ENCODE data around the gene BRD7. TPM values are rescaled to one million over a fixed set of nuclear protein-coding genes. Genes with fewer than 3 reads are reported as not detected.

Gene BRD7
- total and polyA plus RNA-seq, 4 donors: 13.3 to 34.3 (median 14.1) TPM

DNA sequence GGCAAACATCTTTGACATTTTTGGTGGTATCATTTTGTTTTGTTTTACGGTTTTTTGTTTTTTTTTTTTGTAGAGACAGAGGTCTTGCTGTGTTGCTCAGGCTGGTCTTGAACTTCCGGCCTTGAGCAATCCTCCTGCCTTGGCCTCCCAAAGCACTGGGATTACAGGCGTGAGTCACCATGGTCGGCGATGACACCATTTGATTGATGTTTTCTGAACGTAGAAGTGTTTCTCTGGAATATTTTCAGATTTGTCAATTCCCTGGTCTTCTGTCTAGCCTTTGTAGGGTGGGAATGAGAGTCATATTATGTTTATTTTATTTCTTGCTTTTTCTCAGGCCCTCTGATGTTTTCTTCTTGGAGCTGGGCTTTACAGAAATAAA lies 32.2 kb upstream of the BRD7 start:
- DNase-seq (ENCODE audit: low spot score): no peak
- H3K4me3 ChIP-seq (ENCODE audit: low read depth in 1 of 3, low read length in 3 of 3): no peak overlapping the region
- no peak overlapping the region for H3K9ac ChIP-seq (ENCODE audit: low read depth in 1 of 2, low read length in 2 of 2)
- WGBS: 88% methylated on average over 6 of the region's 6 CpGs
- no peaks in the 10 kb centered on the region for H3K36me3 ChIP-seq (ENCODE audit: control insufficient read depth in 4 of 4, insufficient read depth in 3 of 4, low read depth in 1 of 4, low read length in 3 of 4)
- no peaks in the 10 kb centered on the region for H3K27me3 ChIP-seq (ENCODE audit: control insufficient read depth in 4 of 4, insufficient read depth in 4 of 4, low read length in 3 of 4)
- no peak overlapping the region for H3K27ac ChIP-seq (ENCODE audit: low read depth in 1 of 2, low read length in 2 of 2)
- H3K4me1 ChIP-seq (ENCODE audit: control insufficient read depth in 4 of 4, insufficient read depth in 4 of 4, low read length in 3 of 4): no peaks in the 10 kb centered on the region
- no peaks in the 10 kb centered on the region for H3K9me3 ChIP-seq (ENCODE audit: control insufficient read depth in 4 of 4, low read length in 3 of 4)
- no peak for TF ChIP-seq HNF4G (IDR thresholded peaks at IDR 0.05)
- TF ChIP-seq, protein P1, sequence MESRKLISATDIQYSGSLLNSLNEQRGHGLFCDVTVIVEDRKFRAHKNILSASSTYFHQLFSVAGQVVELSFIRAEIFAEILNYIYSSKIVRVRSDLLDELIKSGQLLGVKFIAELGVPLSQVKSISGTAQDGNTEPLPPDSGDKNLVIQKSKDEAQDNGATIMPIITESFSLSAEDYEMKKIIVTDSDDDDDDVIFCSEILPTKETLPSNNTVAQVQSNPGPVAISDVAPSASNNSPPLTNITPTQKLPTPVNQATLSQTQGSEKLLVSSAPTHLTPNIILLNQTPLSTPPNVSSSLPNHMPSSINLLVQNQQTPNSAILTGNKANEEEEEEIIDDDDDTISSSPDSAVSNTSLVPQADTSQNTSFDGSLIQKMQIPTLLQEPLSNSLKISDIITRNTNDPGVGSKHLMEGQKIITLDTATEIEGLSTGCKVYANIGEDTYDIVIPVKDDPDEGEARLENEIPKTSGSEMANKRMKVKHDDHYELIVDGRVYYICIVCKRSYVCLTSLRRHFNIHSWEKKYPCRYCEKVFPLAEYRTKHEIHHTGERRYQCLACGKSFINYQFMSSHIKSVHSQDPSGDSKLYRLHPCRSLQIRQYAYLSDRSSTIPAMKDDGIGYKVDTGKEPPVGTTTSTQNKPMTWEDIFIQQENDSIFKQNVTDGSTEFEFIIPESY (IDR thresholded peaks at IDR 0.05): no peak
- no peak for TF ChIP-seq YY1 (IDR thresholded peaks at IDR 0.05)
- TF ChIP-seq, protein P2, sequence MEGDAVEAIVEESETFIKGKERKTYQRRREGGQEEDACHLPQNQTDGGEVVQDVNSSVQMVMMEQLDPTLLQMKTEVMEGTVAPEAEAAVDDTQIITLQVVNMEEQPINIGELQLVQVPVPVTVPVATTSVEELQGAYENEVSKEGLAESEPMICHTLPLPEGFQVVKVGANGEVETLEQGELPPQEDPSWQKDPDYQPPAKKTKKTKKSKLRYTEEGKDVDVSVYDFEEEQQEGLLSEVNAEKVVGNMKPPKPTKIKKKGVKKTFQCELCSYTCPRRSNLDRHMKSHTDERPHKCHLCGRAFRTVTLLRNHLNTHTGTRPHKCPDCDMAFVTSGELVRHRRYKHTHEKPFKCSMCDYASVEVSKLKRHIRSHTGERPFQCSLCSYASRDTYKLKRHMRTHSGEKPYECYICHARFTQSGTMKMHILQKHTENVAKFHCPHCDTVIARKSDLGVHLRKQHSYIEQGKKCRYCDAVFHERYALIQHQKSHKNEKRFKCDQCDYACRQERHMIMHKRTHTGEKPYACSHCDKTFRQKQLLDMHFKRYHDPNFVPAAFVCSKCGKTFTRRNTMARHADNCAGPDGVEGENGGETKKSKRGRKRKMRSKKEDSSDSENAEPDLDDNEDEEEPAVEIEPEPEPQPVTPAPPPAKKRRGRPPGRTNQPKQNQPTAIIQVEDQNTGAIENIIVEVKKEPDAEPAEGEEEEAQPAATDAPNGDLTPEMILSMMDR (IDR thresholded peaks at IDR 0.05; ENCODE audit: low read depth, low read length, missing input control): no peak
- TF ChIP-seq, protein P3, sequence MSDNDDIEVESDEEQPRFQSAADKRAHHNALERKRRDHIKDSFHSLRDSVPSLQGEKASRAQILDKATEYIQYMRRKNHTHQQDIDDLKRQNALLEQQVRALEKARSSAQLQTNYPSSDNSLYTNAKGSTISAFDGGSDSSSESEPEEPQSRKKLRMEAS (IDR thresholded peaks at IDR 0.05): no peak
- TF ChIP-seq SP1 (IDR thresholded peaks at IDR 0.05): no peak
- no peak for TF ChIP-seq FOXA1 (IDR thresholded peaks at IDR 0.05)
- TF ChIP-seq RAD21 (IDR thresholded peaks at IDR 0.05): no peak
- TF ChIP-seq EGR1 (IDR thresholded peaks at IDR 0.05; ENCODE audit: low read depth in 2 of 2): no peak
- no peak for TF ChIP-seq NR2F2 (IDR thresholded peaks at IDR 0.05)
- TF ChIP-seq JUND (IDR thresholded peaks at IDR 0.05): no peak
- TF ChIP-seq, protein P4, sequence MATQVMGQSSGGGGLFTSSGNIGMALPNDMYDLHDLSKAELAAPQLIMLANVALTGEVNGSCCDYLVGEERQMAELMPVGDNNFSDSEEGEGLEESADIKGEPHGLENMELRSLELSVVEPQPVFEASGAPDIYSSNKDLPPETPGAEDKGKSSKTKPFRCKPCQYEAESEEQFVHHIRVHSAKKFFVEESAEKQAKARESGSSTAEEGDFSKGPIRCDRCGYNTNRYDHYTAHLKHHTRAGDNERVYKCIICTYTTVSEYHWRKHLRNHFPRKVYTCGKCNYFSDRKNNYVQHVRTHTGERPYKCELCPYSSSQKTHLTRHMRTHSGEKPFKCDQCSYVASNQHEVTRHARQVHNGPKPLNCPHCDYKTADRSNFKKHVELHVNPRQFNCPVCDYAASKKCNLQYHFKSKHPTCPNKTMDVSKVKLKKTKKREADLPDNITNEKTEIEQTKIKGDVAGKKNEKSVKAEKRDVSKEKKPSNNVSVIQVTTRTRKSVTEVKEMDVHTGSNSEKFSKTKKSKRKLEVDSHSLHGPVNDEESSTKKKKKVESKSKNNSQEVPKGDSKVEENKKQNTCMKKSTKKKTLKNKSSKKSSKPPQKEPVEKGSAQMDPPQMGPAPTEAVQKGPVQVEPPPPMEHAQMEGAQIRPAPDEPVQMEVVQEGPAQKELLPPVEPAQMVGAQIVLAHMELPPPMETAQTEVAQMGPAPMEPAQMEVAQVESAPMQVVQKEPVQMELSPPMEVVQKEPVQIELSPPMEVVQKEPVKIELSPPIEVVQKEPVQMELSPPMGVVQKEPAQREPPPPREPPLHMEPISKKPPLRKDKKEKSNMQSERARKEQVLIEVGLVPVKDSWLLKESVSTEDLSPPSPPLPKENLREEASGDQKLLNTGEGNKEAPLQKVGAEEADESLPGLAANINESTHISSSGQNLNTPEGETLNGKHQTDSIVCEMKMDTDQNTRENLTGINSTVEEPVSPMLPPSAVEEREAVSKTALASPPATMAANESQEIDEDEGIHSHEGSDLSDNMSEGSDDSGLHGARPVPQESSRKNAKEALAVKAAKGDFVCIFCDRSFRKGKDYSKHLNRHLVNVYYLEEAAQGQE (IDR thresholded peaks at IDR 0.05): no peak
- TF ChIP-seq, protein P5, sequence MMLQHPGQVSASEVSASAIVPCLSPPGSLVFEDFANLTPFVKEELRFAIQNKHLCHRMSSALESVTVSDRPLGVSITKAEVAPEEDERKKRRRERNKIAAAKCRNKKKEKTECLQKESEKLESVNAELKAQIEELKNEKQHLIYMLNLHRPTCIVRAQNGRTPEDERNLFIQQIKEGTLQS (IDR thresholded peaks at IDR 0.05): no peak
- TF ChIP-seq TAF1 (conservative IDR thresholded peaks at IDR 0.05): no peak
- TF ChIP-seq RXRA (IDR thresholded peaks at IDR 0.05): no peak
- no peak for TF ChIP-seq HNF4A (conservative IDR thresholded peaks at IDR 0.05)
- no peak for TF ChIP-seq GABPA (IDR thresholded peaks at IDR 0.05 in 1 of 2, conservative IDR thresholded peaks at IDR 0.05 in 1 of 2)
- no peak for TF ChIP-seq FOXA2 (IDR thresholded peaks at IDR 0.05)

All from liver (tissue), 9 donors.